Kidney capillary endothelial cell (primary cell): ENCODE results near the gene CFAP92.
A peak's percentile ranks its signal among the peaks of the same experiment; 100 is the strongest.

Experiments used
- DNase-seq: peaks from one replicate; pipeline ENCODE4 v3.0.0-alpha.2; 2018; ENCODE audit warnings: low spot score

The CFAP92 gene

GRCh38 chr3:129025108-129025507 is 31.2 kb upstream of the CFAP92 start:
- DNase-seq = no peak

GRCh38 chr3:129023909-129024308 is 30.0 kb upstream of the CFAP92 start:
- no peak for DNase-seq

DNA sequence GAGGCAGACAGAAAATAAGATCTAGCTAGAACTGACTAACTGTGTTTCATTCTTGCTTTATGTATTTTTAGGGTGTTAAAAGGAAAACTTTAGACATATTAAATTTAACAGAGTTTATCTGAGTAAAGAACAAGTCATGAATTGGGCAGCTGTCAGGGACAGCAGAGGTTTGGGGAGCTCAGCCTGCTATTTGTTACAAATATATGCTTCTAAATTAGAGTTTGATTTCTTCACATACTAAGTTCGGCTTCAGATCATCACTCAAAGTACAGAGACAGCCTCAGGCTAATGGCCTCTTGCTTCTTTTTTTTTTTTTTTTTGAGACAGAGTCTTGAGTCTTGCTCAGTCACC is 29.1 kb upstream of the CFAP92 start:
- DNase-seq = no peak

GRCh38 chr3:129022114-129023007 is 28.5 kb upstream of the CFAP92 start:
- no peak for DNase-seq

DNA sequence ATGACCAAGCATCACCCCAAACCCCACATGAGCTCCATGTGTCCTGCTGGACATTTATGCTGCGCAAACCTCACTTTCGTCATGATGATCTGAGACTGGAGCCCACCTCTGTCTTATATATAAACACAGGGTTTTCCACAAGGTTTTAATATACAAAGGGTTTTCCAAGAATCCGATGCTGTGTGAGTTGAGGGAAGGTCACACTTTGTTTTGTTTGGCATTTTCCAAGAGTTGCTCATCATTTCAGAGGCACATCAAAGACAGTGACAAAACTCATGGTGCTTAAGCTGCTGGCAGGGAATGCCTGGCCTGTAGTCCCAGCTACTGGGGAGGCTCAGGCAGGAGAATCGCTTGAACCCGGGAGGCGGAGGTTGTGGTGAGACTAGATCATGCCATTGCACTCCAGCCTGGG is 27.3 kb upstream of the CFAP92 start:
- no peak for DNase-seq

GRCh38 chr3:129020691-129021090 is 26.8 kb upstream of the CFAP92 start:
- no peak for DNase-seq

DNA sequence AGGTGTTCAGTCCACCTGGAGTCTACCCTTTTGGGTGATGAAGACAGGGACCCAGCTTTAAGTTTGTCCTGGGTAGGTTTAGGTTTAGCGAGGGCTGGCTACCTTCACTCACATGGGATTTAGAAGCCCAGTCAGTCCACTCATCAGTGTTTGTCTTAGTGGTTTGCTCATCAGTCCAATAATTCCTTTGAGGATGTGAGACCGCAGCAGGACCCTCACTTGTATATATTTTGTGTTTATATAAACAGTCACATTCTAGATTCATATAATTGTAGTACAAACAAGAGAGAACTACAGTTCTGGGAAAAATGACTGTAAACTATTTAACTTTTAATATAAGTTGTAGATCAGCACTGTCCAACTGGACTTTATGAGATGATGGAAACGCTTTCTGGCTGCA is 25.4 kb upstream of the CFAP92 start:
- DNase-seq = no peak

DNA sequence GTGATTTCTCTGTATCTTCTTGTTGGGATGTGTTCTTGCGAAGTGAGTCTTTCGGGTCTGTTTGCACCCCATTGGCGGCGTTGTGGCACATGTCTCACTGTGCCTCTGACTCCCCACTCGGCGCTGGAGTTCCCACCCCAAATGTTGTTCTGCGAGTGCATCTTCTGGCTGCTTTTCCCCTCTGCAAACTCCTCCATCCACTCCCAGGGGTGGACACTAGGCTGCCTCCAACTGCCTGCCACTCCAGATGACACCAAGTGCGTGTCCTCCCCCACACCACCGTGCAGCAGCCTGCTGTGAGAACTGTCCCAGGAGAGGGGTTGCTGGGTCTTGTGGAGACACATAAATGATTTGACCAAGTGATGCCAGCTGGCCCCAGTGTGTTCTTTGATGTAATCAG is 24.9 kb upstream of the CFAP92 start:
- DNase-seq = no peak

GRCh38 chr3:129018271-129018670 is 24.4 kb upstream of the CFAP92 start:
- DNase-seq = no peak

- DNase-seq = no peak
Observed at GRCh38 chr3:129017484-129017899, 23.6 kb upstream of the CFAP92 start.

GRCh38 chr3:129016720-129017483 is 23.0 kb upstream of the CFAP92 start:
- DNase-seq = peak; percentile 40

DNA sequence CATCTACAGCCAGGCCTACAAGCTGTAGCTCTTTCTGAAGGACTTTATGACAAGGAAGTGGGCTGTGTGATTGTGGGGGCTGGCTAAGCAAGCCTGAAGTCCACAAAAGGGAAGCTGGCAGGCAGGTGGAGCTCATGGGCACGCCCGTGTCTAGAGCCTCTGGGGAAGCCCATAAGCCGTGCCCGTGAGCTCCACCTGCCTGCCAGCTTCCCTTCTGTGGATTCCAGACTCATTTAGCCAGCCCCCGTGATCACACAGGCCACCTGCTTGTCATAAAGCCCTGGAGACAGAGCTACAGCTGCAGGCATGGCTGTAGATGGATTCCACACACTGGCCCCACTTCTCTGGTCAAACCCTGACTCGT is 22.5 kb upstream of the CFAP92 start:
- peak; percentile 38 for DNase-seq

GRCh38 chr3:129015388-129016105 is 21.7 kb upstream of the CFAP92 start:
- peak; percentile 95 for DNase-seq

GRCh38 chr3:129014793-129015345 is 21.0 kb upstream of the CFAP92 start:
- DNase-seq = no peak

GRCh38 chr3:129014148-129014547 is 20.3 kb upstream of the CFAP92 start:
- no peak for DNase-seq

DNA sequence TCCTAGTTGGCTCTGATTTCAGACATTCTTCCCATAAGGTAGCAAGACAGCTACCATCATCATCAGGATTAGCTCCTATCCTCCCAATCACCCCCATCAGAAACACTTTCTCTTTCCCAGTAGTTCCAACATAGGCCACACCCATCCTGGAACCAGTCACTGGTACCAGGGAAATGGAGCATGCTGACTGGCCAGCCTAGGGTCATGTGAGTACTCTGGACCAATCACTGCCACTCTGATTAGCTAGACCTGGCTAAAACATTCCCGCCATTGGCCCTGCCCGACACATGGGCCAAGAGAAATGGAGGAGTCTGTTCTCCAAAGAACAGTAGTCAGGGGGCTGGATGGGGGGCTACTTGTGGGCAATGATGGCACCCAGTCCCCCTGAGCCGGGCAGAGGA is 19.6 kb upstream of the CFAP92 start:
- no peak for DNase-seq

- no peak for DNase-seq
Observed at GRCh38 chr3:129010310-129010956, 16.6 kb upstream of the CFAP92 start.

DNA sequence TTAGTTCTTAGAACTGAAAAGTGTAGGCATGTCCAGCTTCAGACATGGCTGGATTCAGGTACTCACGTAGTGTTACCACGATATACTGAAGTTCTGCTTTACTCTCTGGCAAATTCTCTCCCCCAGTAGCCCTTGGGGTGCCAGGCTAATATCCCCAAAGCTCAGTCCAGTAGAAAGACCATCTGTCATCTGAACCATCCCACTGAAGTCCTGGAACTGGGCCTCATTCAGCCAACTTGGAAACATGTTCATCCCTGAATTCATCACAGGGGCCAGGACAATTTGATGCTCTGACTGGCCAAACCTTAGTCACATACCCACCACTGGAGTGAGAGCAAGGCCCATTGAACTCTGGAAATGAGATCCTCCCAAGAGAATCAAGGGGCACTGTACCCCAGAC is 15.4 kb upstream of the CFAP92 start:
- DNase-seq = no peak

DNA sequence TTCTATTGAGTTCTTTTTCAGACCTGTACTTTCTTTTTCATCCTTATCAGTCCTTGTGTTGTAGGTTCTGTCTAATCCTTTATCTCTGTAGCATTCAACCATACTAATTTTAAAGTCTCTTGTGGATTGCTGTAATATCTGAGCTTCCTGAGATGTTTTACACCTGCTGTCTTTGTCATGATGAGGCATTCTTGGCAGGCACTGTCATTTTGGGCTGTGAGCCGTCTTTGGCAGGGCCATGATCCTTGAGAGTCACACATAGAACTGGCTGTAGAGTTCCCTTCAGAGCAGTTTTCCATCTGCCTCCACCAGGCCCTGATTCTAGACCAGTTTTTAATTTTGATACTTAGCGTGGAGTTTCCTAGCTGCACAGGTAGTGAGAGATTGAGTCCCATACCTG is 13.9 kb upstream of the CFAP92 start:
- no peak for DNase-seq

- no peak for DNase-seq
Observed at GRCh38 chr3:129006864-129007263, 13.0 kb upstream of the CFAP92 start.

DNA sequence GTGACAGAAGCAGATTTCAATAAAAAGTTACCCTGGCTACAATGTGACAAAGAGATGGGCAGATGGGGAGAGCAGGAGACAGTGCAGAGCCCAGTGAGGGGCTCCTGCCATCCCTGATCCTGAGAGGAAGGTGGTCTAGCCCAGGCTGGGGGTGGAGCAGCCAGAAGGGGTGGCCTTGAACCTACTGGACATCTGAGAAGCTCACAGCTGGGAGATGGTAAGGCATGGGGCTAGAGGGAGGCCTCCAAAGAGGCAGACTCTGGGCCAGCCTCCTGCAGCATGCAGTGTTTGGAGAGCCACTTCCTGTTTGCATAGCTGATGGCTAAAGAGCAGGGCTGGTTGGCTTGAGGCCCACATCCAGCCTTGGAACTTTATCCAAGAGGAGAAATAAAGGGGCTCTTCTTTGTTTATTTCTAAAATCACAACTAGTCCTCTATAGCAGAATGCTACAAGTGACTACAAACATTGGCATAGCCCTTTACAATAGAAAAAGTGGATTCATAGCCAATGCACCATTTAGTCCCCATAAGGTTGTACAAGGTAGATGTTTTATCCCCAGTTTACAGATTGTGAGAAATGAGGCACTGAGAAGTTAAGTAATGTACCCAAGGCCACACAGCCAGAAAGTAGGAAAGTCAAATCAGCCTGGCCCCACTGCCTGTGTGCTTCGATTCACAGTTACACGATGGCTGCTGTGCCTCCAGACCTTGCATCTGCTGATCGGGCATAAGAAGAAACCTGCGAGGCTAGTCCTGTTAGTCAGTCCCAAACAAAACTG is 11.8 kb upstream of the CFAP92 start:
- no peak for DNase-seq
